HG03342 (cell line): ENCODE results near the gene INTS2.
"Not testable (repeated sequence)": the region's sequence is repeated elsewhere in the genome, so short reads cannot be mapped to it uniquely, and the experiment has no call there.

Experiments
- ATAC-seq: cut with Tn5 transposase; IDR thresholded peaks from one replicate; pipeline ENCODE4 v1.9.1; 2021; ENCODE audit warnings: mild to moderate bottlenecking, moderate library complexity; ENCODE audit not compliant: unreplicated experiment

INTS2 gene

DNA sequence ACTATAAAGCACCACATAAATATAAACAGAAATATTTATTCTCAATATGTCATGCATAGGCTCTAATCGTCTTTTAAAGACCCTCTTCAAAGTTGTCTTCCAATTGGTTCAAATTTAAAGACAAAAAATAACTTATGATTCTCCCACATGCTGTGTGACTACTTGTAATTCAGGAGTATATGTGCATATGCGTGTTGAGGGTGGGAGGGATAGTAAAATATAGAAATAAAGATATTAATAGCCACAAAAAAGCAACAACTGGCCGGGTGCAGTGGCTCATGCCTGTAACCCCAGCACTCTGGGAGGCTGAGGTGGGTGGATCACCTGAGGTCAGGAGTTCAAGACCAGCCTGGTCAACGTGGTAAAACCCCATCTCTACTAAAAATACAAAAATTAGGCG, 33.5 kb downstream of the INTS2 start:
- ATAC-seq = not testable (repeated sequence)

DNA sequence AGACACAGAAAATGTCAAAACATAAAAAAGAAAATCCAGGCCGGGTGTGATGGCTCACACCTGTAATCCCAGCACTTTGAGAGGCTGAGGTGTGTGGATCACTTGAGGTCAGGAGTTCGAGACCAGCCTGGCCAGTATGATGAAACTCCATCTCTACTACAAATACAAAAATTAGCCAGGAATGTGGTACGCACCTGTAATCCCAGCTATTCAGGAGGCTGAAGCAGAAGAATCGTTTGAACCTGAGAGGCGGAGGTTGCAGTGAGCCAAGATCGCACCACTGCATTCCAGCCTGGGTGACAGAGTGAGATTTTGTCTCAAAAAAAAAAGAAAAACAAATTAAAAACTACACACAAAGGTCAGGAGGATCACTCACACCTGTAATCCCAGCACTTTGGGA, 40.0 kb downstream of the INTS2 start:
- ATAC-seq = not testable (repeated sequence)

DNA sequence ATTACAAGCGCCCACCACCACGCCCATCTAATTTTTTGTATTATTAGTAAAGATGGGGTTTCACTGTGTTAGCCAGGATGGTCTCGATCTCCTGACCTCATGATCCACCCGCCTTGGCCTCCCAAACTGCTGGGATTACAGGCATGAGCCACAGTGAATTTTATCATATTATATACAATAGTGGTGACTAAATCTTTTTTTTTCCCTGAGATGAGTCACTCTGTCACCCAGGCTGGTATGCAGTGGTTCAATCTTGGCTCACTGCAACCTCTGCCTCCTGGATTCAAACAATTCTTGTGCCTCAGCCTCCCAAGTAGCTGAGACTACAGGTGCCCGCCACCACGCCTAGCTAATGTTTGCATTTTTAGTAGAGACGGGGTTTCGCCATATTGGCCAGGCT, 41.9 kb downstream of the INTS2 start:
- ATAC-seq = not testable (repeated sequence)

DNA sequence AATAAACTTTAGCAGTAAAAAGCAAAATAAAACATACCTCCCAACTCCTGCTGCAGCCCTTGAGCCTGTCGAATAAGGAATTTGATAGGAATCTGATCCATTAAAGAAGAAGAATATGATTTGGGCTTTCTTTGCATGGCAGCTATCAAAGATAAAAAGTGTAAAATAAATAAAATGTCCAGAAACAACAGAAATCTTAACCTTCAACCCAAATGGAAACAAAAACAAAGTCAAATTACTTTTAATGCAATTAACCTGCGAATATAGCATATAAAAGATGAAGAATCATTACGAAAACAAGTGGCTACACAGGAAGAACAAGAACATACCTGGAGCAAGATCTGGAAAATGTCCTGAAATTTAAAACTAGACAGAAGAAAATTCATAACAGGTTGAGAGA, 42.9 kb downstream of the INTS2 start:
- no peak for ATAC-seq

DNA sequence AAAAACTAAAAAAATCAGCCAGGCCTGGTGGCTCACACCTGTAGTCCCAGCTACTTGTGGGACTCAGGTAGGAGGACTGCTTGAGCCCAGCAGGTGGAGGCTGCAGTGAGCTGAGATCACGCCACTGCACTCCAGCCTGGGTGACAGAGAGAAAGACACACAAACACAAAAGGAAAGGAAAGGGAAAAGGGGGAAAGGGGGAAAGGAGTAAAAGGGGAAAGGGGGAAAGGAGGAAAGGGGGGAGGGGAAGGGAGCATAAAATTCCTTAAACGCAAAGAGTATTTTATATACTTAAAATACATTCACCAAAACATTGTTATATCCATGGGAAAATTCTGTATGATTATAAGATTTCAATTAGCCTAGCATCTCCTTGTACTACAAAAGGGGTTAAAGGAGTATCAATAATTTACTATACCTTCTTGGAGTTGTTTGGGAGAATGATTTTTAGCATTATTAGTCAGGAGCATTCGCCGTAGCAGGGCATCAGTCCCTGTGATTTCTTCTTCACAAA, 47.1 kb downstream of the INTS2 start:
- no peak for ATAC-seq

DNA sequence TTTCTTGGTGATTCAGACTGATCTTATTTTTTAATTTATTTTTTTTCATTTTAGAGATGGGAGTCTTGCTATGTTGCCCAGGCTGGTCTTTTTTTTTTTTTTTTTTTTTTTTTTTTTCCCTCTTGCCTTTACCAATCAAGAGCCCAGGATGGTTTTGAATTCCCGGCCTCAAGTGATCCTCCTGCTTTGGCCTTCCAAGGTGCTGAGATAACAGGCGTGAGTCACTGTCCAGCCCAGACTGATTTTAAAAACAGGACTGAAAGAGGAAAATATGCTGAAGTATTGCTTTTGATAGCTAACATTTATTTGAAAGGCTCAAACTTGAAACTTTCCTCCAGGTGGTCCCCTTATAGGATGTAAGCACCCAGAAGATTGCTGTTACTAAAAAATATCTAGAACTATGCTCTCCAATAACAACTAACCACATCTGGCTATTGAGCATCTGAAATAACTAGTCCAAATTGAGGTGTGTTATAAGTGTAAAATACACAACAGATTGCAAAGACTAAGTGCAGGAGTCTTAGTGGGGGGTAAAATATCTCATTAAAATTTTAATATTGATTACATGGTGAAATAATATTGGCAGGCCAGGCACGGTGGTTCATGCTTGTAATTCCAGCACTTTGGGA, 48.7 kb downstream of the INTS2 start:
- ATAC-seq = no peak

DNA sequence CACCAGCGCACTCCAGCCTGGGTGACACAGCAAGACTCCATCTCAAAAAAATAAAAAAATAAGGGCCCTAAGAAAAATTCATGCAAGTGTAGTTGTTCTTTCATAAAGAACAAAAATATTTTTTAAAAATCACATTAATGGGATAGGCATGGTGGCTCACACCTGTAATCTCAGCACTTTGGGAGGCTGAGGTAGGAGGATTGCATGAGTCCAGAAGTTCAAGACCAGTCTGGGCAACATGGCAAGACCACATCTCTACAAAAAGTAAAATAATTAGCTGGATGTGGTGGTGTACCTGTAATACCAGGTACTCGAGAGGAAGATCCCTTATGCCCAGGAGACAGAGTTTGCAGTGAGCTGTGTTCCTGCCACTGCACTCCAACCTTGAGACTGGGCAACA, 49.3 kb downstream of the INTS2 start:
- ATAC-seq = no peak

DNA sequence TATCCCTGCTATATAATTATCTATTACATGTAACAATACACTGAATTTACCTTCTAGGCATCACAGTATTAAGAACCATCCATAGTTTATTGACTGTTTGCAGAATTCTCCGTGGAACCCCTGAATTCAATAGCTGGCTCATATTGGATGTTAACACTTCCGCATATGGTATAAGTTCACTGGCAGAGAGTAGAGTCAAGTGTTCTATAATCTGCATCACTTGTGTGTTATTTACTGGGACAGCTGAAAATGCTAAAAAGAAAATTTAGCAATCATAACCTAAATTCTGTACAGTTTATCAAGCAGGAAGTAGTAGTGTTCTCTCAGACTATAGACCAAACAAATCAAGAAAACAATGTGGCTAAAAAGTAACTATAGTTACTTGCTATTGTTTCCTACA, 49.9 kb downstream of the INTS2 start:
- ATAC-seq = no peak

DNA sequence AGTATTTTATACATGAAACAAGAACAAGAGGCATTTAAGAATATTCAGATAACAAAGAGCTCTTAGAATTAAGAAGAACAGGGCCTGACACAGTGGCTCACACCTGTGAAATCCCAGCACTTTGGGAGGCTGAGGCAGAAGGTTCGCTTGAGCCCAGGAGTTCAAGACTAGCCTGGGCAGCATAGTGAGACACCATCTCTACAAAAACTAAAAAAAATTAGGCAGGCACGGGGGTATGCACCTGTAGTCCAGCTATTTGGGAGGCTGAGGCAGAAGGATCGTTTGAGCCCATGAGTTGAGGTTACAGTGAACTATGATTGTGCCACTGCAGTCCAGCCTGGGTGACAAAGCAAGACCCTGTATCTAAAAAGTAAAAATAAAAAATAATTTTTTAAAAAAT, 52.0 kb downstream of the INTS2 start:
- ATAC-seq = no peak

DNA sequence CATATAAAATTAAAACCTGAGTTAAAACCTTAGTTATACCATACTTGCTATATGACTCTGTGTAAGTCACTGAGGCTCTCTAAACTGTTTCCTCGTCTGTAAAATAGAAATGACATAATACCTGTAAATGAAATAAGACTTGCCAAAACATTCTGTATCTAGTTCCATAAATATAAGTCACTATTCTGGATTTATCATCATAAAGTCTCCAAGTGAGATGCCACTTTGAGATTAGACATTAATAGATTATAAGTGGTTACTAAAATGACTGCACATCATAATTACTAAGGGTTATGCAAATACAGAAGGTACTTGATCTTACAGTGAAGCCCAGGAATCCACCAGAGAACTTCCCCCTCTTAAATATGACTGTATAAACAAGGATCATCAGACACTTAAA, 52.5 kb downstream of the INTS2 start:
- no peak for ATAC-seq

DNA sequence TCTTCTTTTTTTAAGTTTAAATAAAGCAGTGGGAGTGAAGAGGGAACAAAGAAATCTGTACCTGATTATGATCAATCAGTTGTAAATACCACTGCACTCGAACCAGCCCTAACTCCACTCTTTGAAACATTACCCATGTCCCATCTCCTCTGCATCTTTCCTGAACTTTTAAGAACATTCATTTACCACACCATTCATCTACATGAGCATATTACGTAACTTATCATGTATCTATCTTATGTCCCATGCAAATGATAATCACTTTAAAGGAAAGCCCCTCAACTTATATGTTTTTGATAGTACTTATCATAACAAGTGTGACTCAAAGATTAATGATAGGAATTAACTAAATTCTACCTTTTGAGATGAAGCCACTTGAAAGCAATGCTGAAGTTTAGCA, 53.7 kb downstream of the INTS2 start:
- no peak for ATAC-seq

DNA sequence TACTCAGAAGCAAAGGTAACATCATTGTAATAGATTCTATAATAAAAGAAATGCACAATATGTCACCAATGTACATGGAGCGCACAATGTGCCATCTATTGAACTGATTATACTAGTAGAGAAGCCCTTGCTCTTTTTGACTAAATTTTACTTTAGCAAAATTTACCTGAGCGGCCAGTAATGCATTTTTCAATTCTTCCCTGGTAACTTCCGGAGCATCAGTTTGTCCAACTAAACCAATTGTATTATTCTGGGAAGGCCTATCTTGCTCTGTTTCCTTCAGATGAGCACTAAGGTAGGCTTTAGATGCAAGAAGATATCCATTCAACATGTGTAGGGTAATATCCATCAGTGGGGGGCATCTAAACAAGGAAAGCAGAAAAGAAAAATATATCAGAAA, 55.7 kb downstream of the INTS2 start:
- no peak for ATAC-seq

DNA sequence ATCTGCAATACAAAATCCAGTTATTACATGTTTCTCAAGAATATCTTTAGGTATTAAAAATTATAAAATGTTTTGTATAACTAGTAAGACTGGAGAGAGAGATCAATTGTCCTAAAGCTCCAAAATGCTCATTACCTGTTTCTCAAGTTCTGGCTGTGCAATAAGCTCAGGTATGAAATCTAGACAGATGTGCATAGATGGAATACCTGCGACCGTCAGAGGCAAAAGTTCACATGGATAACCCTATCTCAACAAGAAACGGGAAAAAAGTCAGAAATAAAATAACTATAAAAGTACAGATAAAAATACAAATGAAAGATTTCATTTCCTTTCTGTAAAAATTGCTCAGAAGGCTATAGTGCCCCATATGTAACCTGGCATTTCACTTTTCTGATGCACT, 58.6 kb downstream of the INTS2 start:
- no peak for ATAC-seq

DNA sequence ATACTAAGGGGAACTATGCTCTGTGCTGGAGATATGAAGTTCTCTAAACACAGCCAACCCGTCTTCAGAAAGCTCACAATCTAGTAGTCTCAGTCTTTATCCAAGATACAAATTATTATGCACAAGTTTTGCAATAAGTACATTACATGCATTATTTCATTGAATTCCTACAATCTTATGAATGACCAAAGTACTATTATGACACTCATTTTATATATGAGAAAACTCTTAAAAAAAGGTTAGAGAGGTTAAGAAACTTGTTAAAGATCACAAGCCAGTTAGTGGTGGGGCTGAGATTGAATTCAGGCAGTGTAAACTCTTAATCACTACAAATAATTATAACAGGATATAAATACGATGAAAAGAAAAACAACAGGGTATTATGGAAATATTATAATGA, 59.7 kb downstream of the INTS2 start:
- ATAC-seq = no peak

DNA sequence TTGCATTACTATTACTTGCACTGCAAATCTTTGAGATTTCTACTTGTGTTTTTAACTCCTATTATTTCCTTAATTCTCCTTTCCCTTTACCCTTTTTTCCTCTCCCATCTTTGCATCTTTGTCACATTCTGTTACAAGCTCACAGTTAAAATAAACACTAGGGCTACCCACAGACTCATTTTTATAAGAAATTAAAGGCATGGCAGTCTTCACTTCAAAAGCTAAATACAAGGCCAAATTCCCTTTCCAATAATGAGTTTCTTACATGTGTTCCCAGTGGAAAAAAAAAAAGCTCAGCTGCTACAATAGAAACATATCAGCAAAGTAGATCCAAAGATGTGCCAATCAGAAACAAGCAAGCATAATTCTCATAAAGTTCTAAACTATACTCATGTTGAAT, 60.7 kb downstream of the INTS2 start:
- ATAC-seq = no peak

DNA sequence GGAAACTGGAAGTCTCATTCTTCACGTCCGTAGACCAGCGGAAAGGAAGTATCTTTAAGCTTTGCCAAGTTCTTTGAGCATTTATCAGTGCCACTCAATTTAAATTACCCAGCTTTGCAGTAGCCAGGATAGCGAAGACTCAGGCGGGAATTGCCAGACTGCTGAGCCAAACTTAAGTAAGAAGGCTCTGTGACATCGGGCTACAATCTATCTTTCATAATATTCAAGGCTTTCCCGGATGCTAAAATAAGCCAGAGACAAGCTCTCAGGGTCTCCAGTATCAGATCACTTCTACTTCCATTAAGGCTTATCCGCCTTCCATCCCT, 64.0 kb downstream of the INTS2 start:
- ATAC-seq = peak; percentile 19

DNA sequence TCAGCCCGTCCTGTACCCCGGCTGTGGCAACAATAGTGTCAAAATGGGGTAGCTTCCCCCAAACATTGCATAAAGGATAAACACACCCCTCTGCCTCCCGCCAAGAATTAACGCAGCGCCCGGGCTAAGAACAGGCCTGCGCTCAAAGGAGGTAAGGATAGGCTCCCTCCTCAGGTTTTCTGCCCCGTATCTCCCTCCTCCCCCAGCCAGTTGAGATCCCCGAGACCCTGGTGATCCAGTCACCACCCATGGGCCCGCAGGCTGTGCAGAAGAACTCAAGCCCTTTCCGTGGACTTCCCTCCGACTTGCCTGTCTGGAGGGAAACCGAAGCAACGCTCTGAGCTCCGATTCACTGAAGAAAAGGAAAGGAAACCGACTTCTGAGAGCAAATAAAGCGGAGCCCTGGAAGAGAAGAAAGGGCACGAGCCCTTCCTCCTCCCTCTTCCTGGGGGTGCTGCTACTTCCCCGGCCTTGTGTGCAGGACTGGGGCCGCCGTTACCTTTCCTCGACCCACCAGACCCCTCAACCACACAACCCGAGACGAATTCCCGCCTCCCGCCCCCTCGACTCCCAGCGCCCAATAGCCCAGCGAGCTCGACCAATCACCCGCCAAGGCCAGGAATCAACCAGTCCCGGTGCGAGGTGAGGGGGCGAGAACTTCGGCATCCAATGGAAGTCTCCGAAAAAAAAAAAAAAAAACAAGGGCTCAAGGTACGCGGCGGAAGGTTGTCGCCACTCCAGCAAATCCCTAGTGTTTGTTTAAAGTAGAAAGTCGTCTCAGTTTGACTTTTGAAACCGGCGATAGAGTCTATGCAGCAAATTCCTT, 64.6 kb downstream of the INTS2 start, which contains the start of gene BRIP1:
TSS of gene BRIP1 (minus strand) at position 554 of the 826 bp plus-strand sequence. CDS start 1,989 bp downstream, outside the sequence.
- ATAC-seq = peak; percentile 94

DNA sequence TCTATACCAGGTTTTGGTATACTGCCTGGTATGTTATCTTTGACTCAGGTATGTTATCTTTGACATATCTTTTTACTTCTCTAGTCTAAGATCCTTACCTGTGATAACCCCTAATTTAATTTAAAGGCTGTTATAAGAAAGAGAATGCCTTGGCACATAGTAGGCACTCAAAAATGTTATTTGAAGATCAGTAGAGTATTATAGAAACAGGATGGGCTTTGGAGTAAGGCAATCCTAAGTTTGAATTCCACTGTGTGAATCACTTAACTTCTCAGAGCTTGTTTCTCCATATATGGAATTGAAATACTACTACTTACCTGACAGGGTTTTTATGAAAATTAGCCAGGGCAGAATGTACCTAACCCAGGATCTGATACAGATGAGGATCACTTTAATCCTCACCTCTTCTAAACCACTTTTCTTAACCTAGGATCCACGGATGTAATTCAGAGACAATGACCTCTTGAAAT, 65.6 kb downstream of the INTS2 start:
- no peak for ATAC-seq

DNA sequence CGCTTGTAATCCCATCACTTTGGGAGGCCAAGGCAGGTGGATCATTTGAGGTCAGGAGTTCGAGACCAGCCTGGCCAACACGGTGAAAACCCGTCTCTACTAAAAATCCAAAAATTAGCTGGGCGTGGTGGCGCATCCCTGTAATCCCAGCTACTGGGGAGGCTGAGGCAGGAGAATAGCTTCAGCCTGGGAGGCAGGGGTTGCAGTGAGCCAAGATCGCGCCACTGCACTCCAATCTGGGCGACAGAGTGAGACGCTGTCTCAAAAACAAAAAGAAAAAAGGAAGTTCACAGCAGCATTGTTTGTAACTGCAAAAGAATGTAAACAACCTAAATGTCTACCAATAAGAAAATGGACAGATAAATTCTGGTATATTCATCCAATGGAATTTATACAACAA, 67.4 kb downstream of the INTS2 start:
- ATAC-seq = not testable (repeated sequence)

DNA sequence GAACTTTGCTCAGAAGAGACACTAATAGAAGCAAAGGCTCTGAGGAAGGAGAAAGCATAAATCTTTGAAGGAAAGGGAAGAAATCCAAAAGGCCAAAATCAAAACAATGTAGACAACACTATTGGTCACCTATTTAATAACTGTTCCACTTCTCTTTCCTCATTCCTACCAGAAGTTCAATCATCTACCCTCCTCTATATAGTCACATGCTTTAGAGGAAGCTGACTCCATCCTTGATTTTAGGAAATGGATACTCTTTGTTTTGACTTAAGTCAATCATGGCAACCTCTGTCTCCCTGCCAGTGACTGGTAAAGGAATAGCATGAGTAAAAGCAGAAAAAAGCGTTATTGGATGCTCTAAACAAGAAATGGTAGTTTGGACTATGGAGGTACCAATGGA, 71.7 kb downstream of the INTS2 start:
- no peak for ATAC-seq

DNA sequence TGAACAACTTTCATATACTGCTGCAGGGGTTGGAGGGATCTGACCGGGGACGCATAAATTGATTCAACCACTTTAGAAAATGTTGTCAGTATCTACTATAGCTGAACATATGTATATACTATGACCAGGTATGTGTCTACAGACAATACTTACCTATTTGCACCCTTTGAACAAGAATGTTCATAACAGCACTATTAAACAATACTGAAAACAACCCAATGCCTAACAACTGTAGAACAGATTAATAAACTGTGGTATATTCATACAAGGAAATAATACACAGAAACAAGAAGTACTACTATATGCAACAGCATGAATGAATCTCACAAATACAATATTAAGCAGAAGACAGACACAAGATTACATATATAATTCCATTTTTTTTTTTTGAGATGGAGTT, 74.9 kb downstream of the INTS2 start:
- no peak for ATAC-seq

DNA sequence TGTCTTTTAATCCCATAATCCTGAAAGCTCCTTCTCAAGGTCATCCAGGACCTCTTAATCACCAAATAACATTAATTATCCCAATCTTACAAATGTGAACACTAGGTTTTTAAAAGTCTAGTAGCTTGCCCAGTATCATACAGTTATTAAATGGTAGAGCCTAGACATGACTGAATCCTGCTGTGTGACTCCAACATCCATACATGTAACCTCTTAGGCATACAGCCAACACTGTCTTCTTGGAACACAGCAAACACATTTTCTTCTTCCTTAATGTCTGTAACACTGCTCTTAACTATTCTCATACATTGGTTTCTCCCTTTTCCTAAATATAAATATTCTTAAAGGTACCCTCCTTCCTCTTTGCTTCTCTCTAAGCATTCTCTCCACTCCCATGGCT, 78.1 kb downstream of the INTS2 start:
- ATAC-seq = no peak
